Endometrium (tissue), 2 donors: ENCODE results near the gene CDK5RAP2.

Source experiments
- FAIRE-seq: peaks from 2 replicates; lab custom pipeline; 2012; peaks lifted over from hg19 to GRCh38; lab: Jason Lieb, UNC
- donor health status: control.
- donor health status: control.

CDK5RAP2 gene

DNA sequence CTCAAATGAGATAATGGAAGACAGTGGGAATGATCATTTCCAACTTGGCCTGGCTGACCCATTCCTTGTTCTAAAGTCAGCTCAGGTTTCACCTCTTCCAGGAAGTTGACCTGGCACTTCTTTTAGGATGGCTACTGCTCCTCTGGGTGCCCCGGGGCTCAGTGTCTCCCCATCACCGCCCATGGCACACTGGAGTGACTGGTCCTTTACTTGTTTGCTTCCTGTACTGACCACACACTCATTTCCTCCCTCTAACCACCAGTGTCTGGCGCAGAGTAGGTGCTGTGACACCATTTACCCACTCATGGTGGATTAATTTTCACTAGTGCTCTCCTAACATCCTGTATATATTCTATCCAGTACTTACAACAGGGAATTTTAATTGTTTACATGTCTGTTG is 183.5 kb downstream of the CDK5RAP2 start:
- FAIRE-seq, result no peak

DNA sequence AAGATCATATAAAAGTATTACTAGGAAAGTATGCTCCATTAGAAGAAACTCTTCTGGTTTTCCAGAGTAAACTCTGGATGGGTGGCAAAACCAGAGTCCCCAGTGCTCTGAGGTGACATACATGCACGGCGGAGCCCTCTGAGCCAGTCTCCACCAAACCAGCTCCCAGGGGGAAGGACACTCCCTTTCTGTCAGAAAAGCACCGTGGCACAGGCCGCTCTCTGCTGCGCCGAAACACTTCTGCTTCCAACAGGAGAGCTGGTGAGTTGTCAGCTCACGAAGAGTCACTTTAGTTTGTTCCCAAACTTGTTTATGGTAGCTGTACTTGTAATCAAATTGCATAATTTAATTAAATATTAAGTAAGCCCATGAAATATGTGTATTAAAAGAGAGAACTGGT is 184.6 kb downstream of the CDK5RAP2 start:
- no peak for FAIRE-seq

DNA sequence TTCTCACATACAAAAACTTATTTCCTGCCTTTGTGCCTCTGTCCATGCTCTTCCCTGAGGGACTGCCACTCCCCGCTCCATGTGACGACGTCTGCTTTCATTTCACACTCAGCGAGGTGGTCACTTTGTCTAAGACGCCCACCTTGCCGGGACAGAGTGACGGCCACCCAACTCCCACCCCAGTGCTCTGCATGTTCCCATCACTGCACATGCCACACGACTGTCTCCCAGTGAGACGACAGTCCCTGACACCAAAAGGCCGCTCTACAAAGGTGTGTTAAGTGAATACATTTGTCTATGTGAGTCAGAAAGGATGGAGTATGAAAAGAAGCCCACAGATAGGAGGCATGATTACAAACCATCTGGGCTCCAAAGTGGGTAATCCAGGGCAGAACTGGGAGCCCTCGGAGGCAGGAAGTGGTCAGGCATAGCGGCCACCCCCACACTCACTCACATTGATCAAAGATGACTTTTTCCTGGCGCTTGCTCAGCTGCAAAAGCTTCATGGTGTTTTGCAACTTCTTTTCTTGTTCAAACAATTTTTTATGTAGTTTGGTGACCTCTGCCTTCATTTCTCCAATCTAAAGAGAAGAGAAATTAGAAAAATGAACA is 185.8 kb downstream of the CDK5RAP2 start:
- FAIRE-seq, result no peak

DNA sequence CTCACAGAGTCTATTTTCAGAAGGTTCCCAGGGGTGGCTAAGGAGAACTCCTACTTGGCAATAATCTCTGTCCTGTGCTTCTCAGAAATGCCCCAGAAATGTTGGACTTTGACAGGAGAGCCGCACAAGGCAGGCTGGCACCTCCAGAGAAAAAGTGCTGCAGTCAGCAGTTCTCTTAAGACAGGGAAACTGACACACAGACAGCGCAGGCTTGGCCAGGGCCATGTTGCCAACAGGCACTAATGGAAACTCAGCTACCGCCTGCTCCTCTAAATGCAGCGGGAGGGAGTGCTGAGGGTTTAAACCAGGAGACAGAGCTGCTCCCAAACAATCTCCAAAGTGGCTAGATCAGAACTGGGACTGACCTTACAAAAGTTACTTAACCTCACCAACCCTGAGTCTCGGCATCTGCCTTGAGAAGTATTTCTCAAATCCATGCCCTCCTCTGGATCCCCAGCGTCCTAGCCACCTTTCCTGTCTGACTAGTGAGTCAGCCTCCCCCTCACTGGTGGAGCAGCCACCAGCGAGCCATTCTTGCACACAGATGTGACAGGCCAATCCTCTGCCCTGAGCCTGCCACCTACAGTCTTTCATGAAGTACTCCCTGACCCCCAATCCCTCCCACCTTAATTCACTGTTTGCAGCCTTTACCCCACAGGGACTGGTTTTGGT is 186.4 kb downstream of the CDK5RAP2 start:
- no peak for FAIRE-seq

DNA sequence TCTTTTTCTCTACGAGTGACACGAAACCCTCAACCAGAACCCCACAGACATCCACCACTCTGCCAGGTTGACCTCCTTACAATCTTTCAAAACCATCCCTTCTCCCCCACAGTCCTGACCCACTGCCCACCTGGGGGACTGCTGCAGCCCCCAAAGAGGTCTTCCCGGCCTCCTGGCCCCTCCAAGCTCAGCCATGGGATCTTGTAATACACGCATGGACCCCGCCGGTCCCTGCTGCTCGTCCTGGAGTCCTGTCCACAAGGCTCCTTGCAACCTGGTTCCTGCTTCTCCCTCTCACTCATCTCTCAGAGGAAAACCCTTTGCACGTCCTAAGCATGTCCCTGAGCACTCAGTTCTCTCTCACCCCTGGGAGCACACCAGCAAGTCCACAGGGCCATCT is 187.3 kb downstream of the CDK5RAP2 start:
- no peak for FAIRE-seq

DNA sequence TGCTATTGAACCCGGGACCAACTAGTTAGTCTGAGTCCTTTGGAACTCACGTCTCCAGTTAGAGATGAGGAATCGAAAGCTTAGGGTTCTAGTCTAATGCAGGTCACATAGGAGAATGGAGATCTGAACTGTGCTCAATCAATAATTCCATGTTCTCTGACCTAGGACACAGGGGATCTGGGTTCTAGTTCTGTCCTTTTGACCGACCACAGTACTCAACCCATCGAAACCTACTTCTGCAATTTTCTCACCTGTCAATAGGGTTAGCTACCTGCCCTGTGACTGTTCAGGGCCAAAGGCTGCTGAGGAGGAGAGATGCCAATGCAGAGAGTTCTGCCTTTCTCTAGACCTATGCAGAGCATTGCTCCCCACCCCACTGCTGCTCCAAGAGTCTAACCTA is 187.7 kb downstream of the CDK5RAP2 start:
- FAIRE-seq, result no peak

DNA sequence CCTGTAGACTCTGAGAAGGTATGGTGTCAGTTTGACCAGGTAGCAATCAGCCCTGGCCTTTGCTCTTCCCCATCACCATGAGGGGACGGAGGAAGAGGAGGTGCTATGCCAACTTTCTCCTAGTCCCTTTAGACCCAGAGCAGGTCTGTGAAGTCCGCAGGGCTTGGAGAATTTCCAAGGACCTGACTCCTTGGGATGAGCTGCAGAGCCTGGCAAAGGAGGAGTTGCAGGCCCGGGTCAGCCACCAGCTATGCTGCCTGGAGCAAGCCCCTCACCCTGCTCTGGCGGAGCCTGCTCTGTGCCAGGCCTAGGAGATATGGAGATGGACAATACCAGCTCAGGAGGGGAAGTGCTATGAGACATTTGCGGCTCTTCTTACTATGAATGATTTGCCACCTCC is 188.3 kb downstream of the CDK5RAP2 start:
- no peak for FAIRE-seq

DNA sequence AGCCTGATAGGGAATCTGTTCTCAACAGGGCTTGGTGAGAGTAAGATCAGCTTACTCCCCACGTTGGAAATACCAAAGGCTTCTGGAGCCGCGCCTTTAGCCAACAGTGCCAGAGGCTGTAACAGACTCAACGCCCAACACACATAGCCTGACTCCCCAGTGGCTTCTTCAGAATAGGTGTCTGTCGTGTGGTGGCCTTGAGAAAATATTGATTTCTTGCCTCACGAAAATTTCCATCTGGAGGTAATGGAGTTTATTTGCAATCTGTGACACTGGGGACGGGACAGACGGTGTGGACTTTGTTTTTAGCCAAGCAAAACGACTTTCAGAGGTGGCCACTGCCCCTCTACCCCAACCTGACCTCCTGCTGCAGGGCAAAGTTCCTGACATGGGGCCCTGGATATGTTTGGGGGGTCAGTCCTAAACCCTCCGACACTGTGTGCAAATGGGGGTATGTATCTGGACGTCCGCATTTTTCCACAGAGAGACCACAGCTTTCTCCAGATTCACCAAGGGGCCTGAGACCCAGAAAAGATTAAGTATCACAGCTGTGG is 189.3 kb downstream of the CDK5RAP2 start:
- FAIRE-seq, result no peak

DNA sequence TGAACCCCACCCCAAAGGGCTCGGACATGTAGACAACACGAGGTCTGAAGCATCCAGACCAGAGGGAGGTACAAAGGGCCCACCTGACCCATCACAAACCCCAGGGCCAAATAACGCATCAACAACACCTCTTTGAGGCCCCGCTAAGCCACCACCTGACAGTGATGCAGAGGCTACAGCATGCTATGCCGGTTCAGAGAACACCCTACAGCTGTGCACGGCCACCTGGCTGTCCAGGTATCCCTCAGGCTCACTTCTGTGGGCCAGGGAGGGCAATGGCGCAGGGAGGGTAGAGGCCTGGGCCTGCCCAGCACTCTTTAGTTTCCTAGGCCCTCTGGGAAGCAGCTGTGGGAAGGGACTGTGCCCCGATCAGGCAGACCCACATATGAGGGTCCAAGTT is 190.1 kb downstream of the CDK5RAP2 start:
- no peak for FAIRE-seq

DNA sequence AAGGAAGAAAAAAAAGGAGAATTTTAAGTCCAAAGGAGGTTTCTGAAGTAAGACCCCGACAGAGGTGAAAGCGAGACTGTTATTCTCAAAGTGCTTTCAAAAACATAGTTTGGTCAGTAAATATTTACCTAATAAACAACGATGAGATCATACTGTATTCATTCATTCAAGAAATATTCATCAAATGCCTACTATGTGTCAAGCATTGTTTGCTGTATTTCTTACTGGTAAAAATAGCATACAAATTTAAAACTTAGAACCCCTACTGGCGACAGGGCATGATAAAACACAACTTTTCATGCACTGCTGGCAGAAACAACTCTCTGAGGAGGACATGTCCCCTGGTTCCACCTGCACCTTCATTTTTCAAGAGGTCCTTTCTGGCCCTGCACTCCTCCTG is 190.7 kb downstream of the CDK5RAP2 start:
- FAIRE-seq, result no peak

DNA sequence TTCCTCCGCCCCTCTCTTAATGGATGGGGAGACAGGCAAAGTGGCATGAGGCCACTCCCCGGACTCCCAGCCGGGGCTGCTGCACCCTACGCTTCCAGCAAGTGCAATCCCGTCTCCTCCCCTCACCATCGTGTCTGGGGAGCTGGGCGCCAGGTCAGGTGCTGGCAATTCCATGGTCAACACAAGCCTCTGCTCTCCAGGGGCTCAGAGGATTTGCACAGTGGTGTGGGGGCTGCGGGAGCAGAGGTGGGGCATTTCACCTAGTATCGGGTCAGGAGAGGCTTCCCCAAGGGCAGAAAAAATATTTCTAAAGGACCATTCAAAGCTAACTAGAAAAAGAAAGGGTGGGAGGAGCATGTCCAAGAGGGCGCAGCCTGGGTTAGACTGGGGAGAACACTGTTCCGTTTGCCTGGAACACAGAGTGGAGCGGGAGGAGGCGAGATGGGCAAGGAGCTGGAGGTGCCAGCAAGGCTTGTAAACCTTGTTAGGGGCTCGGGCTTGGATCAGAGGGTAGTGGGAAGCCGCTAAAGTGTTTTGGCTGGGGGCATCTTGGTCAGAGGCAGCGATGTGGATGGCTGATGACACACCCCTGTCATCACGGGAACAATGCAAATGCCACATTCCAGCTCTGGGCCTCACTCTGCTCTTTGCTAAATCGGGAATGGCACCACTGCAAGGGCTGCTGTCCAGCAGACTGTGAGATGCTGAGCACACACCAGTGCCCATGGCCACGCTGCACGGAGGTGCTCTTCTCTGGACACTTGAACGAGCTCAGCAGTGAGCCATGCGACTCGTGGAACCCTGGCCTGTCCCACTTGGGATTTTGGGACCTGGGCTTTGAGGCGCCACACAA is 191.7 kb downstream of the CDK5RAP2 start:
- no peak for FAIRE-seq

DNA sequence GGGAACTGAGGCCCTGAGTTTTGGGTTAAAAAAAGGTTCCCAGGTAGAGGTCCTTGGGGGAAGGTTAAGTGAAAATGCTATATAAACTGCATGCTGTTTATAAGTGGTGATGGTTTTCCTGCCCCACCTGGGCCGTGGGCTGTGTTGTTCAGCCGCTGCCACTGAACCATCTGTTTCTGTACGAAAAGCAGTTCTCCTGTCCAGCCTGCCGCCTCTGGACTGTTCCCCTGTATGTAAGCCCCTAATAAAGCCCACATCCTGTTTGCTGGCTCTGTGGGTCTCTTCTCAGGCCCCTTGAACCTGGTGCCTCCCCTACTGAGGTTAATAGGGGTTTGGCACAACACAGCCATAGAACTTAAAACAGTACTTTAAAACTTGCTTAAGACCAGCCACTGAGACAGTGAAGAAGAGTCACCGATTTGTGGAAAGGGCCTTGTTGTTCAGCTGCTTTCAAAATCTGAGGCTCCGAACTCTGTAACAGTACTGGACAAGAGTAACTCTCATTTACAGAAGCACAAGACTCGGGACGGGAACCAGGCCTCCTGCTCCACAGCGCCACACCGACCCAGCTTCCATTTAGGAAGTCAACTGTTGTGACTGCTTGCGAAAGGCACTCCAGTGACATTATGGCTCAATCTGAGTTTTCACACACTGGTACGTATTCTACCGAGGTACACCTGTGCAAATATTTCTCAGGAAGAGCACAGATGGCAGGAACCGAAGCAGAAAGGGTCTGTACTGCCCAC is 192.5 kb downstream of the CDK5RAP2 start:
- FAIRE-seq, result no peak

DNA sequence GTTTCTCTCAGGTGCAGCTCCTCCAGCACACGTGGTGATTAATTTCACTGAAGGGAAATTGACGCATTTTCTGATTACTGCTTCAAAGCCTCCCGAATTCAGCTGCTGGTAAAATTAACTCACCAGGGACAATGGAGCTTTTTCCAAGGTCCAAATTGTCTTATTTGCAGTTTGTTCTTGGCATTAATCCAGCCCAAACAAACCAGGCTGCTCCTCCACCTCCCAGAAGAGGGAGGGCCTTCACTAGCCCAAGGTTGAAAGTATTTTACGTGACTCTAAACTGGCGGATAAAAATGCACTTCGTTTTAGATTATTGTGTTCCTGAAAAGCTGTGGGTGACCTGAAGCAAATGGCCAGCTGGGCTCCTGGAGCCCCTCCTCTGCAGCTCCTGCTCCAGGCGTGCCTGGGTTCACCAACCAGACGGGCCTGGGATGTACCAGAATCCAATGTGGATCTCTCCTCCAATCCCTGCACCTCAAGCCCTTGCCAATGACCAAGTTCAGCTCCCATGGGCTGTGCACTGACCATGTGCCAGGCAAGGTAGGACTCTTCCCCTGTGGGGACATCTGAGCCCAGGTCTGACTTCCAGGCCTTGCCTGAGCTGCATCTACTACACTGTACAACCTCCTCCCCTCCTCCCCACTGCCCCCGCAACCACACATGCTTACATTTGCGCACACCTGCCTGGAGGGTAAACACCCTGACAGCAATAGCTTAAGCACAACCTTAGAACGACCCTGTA is 193.4 kb downstream of the CDK5RAP2 start:
- no peak for FAIRE-seq

DNA sequence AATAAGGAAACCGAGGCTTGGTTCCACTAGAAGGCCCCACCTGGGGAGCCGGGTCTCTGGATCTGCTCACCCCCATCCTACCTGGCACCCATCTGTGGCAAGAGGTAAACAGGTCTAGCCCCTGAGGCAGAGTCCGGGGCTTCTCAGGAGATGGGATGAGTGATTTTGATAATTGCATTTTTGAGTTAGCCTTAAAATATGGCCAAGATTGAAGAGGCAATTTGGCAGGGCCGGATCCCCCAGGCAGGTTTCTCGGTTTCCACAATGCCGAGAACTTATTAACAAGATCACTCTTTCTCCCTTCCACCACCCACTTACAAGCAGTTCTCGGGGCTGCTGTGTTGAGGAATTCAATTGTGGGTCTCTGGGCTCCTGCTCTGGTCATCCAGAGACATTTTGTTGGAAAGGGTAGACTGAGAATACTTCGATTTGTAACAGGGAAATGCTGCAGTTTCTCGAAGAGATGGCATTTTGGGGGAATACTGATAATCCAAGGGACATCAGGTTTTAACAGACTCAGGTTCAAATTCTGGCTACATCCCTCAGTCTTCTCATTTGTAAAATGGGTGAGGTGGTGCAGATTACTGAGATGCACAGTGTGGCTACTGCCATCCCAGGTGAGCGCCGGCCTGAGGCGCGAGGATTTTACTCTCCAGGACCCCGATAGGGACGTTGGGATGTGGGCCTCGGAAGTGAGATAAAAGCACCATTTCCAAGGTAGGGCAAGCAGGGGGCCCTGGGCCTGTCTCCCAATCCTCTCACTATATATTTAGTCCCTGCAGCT is 194.2 kb downstream of the CDK5RAP2 start:
- FAIRE-seq, result no peak

DNA sequence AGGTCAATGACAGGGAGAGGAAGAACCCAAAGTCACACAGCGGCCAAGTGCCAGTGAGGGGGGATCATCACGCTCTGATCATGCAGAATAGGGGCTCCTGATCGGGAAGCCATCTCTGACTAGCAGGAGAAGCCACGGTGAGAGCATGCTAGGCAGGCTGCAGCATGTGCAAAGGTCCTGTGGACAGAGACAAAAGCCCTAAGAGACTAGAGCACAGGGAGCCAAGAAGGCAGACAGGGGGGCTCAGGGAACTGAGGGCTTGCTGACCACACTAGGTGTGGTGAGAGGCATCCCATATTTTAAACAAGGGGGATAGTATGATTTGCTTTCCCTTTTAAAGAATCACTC is 195.1 kb downstream of the CDK5RAP2 start:
- no peak for FAIRE-seq

DNA sequence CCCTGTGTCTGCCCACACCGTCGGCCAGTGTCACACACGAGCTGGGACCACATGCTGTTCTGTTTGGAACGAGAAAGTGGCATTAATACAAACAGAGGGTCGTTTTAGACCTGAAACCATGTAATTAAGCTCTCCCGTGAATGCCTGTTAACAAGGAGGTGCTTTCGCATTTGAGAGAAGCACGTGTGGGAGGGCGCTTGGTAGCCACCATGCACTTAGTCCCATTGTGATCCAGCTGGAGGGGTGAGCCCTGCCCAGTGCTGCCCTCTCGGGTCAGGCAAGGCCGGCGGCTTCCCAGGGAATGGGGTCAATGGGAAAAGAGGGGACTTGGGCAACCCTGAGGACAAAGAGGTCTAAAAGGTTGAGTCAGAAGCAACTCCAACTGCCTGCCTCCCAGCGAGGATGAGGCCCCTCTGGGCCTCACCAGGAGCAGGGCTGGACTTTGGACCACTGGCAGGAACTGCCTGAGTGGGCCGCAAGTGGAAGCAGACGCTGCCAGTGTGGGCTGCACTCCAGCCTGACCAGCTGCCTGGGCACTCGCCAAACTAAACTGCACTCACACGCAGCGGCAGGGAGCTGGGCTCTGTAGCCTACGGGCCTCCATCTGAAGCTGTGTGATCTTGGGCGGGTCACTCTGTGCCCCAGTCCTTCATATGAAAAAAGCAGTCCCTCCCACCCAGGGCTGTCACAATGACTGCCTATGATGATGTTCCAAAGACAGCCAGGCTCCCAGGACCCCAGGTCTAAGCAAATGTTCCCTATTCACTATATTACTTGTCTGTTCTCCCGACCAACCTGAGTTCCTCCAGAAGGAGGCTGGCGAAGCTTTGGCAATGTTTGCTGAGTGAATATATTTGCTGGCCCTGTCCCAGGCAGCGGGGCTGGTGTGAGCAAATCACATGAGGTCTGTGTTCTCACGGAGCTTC is 195.7 kb downstream of the CDK5RAP2 start:
- FAIRE-seq, result no peak

DNA sequence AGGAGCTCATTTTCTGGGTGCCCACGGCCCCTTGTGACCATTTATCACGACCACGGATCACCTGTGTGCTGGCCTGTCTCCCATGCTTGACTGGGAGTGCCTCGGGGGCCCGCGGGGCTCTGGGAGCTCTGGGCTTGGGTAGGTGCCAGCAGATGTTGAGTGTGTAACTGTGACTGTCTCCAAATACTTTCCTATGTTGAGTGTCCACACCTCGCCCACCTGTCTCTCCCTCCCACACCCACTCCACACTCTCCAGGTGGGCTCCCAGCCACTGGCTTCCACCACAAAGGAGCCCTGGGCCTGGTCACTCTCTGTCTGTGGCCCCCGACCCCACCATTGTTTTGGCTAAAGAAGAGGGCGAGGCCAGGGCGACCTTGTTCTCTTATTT is 196.4 kb downstream of the CDK5RAP2 start:
- FAIRE-seq, result no peak

DNA sequence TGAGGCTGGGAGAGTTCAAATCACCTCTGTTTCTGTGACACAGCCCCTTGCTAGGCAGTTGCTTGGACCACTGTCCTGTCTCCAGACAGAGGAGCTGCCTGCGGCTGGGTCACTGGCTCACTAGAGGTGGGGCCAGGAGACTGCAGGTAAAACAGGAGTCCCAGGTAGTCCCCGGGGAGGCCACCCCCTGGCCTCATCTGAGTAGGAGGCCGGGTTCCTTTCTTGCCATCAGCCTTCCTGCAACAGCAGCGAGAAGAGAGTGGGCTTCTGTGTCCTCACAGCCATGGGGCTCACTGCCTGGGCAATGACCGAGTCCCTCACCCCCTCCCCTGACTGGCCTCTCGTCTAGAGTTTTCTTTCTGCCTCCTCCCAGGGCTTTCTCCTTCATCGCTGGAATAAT is 197.5 kb downstream of the CDK5RAP2 start:
- no peak for FAIRE-seq

DNA sequence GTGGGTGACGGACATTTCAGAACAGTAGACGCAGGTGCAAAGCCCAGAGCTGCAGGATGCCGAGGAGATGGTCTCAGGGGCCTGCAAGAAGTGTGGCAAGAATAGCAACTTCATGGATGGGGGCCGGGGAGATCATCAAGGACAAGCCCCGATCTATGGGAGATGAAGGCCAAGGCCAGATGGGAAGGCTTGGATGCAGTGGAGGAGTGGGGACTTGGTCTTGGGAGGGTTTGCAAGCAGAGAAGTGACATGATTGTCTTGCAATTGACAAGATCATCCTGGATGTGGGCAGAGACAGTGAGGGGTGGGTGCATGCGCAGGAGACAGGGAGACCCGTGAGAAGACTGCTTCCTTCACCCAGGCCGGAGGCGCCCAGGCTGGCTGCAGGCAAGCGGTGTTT is 198.1 kb downstream of the CDK5RAP2 start:
- FAIRE-seq, result no peak

DNA sequence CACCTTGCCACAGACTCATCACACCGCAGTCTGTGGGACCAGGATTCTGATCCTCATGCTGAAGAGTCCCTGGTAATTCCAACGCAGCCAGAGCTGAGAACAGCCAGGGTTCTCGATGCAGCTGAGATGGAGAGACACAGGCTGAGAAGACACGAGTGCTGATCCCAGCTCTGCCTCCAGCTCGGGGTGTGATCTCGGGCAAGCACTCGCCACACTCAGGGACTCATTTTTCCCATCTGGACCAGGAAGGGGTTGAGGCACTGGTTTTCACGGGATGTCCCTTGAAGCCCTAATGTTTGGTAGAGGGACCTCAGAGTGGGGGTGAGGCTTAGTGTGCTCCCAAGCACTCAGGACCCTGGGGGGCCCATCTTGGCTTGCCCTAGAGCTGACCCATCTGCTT is 200.4 kb downstream of the CDK5RAP2 start:
- FAIRE-seq, result no peak
